Fibroblast of lung (primary cell): ENCODE measurements around the gene SMC6. TPM values are rescaled to one million over a fixed set of nuclear protein-coding genes. Genes with fewer than 3 reads are reported as not detected.
A peak's percentile ranks its signal among the peaks of the same experiment; 100 is the strongest.

Source experiments
- DNase-seq, 2 donors: peaks; one replicate each; pipeline versions ENCODE4 v3.0.0 to v3.0.0-alpha.2; 2010; ENCODE audit warnings: low read depth in 2 of 2
- H2AFZ ChIP-seq: 2 replicates; pipeline ENCODE4 v1.5.1; 2012; ENCODE audit warnings: low read length, control low read depth, inconsistent platforms
- H3K27ac ChIP-seq: 2 replicates; pipeline ENCODE4 v1.5.1; 2011; ENCODE audit warnings: low read length, control low read depth; ENCODE audit not compliant: insufficient read depth
- H3K27me3 ChIP-seq: 2 replicates; pipeline ENCODE4 v1.5.1; 2011; ENCODE audit warnings: mild to moderate bottlenecking, low read length; ENCODE audit not compliant: control insufficient read depth, insufficient read depth
- H3K36me3 ChIP-seq: 2 replicates; pipeline ENCODE4 v1.5.1; 2011; ENCODE audit warnings: low read length; ENCODE audit not compliant: control insufficient read depth, insufficient read depth
- H3K4me1 ChIP-seq: 2 replicates; pipeline ENCODE4 v1.5.1; 2011; ENCODE audit warnings: low read length; ENCODE audit not compliant: control insufficient read depth, insufficient read depth; ENCODE audit errors: extremely low read depth
- H3K4me2 ChIP-seq: 2 replicates; pipeline ENCODE4 v1.5.1; 2011; ENCODE audit warnings: low read length, control low read depth; ENCODE audit not compliant: insufficient read depth; ENCODE audit errors: extremely low read depth
- H3K4me3 ChIP-seq, 4 experiments: fragments of 200-600 bp in 1 of 4; sonication (generic) in 1 of 4; replicated peaks in 1 of 4; 2 replicates each; pipeline ENCODE4 v1.5.1; 2011 to 2016; ENCODE audit warnings: low read length in 4 of 4, low read depth in 3 of 4, mild to moderate bottlenecking in 3 of 4, control low read depth in 2 of 4, inconsistent platforms in 1 of 4, mixed read lengths in 1 of 4; ENCODE audit not compliant: insufficient read depth in 1 of 4; ENCODE audit errors: control extremely low read depth in 1 of 4
- H3K79me2 ChIP-seq: 2 replicates; pipeline ENCODE4 v1.5.1; 2012; ENCODE audit warnings: mild to moderate bottlenecking, low read length, inconsistent platforms; ENCODE audit not compliant: control insufficient read depth, insufficient read depth
- H3K9ac ChIP-seq: 2 replicates; pipeline ENCODE4 v1.5.1; 2011; ENCODE audit warnings: mild to moderate bottlenecking, low read length, control low read depth; ENCODE audit not compliant: insufficient read depth
- H3K9me3 ChIP-seq: 2 replicates; pipeline ENCODE4 v1.5.1; 2012; ENCODE audit warnings: low read depth, low read length; ENCODE audit not compliant: control insufficient read depth, insufficient read depth
- H4K20me1 ChIP-seq: 2 replicates; pipeline ENCODE4 v1.5.1; 2011; ENCODE audit warnings: low read length; ENCODE audit not compliant: control insufficient read depth, insufficient read depth; ENCODE audit errors: extremely low read depth
- EZH2 ChIP-seq: IDR thresholded peaks from 2 replicates; pipeline ENCODE4 v1.5.1; 2012; ENCODE audit warnings: low read length, control low read depth, mild to moderate bottlenecking; ENCODE audit errors: missing control alignments
- polyA plus RNA-seq, 2 donors: library from polyadenylated mRNA; depleted of rRNA in 1 of 2; stranded (reverse) in 1 of 2; unstranded in 1 of 2; fragments of >200 nt; gene quantifications; 2 replicates each; pipeline ENCODE4 v1.2.1, GENCODE V29; 2011 to 2012; ENCODE audit warnings: missing spikeins in 1 of 2
- total RNA-seq: library from RNA; depleted of rRNA; stranded (reverse); fragments of >200 nt; gene quantifications from 2 replicates; pipeline ENCODE4 v1.2.1, GENCODE V29; 2014
- TF ChIP-seq, protein P1 (sequence below), 2 donors: IDR thresholded peaks in 1 of 2; conservative IDR thresholded peaks in 1 of 2; 1 replicate in 1 of 2; 2 replicates in 1 of 2; pipeline ENCODE4 v1.5.1; 2011 to 2012; ENCODE audit warnings: low read length in 2 of 2, control low read depth in 1 of 2, inconsistent platforms in 1 of 2, low read depth in 1 of 2, mild to moderate bottlenecking in 1 of 2

Gene SMC6
- total and polyA plus RNA-seq, 2 donors (not counting 1 experiment from before 2014, with no cell fraction given) = 17.9 to 22.8 TPM

DNA sequence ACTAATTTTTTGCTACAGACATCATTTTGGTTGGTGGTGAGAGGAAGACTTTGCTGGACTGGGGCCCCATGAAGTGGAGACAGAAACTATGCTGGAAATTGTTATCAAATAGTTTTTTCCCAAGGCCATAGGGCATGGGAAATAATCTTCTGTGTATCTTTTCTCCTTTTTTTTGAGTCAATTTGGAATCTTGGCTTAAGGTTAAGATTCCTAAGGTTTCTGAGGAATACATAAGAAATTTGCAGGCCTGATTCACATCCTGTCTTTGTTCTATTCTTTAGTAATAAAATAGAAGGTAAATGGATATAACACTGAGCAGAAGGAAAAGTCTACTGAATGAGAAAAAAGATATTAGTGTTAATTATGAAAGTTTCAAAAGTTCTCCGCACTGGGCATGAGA is 16.6 kb downstream of the SMC6 start:
- Histone ChIP-seq H3K4me1 (no peaks in the 10 kb centered on the region), H3K27ac (no peak overlapping the region), H3K4me3 (no peak overlapping the region), H3K27me3 (no peaks in the 10 kb centered on the region), H3K79me2 (no peaks in the 10 kb centered on the region), H2AFZ (no peak overlapping the region), H3K9ac (no peak overlapping the region), H4K20me1 (no peaks in the 10 kb centered on the region), H3K36me3 (peaks cover 2% of the 10 kb centered on the region), H3K9me3 (no peaks in the 10 kb centered on the region), H3K4me2 (no peak overlapping the region)
- TF ChIP-seq, protein P1, sequence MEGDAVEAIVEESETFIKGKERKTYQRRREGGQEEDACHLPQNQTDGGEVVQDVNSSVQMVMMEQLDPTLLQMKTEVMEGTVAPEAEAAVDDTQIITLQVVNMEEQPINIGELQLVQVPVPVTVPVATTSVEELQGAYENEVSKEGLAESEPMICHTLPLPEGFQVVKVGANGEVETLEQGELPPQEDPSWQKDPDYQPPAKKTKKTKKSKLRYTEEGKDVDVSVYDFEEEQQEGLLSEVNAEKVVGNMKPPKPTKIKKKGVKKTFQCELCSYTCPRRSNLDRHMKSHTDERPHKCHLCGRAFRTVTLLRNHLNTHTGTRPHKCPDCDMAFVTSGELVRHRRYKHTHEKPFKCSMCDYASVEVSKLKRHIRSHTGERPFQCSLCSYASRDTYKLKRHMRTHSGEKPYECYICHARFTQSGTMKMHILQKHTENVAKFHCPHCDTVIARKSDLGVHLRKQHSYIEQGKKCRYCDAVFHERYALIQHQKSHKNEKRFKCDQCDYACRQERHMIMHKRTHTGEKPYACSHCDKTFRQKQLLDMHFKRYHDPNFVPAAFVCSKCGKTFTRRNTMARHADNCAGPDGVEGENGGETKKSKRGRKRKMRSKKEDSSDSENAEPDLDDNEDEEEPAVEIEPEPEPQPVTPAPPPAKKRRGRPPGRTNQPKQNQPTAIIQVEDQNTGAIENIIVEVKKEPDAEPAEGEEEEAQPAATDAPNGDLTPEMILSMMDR (conservative IDR thresholded peaks at IDR 0.05 in 1 of 2, IDR thresholded peaks at IDR 0.05 in 1 of 2; ENCODE audit: low read depth in 1 of 2, low read length in 2 of 2) = no peak
- no peak for TF ChIP-seq EZH2
- peak in 1 of 2 donors; percentile 84 for DNase-seq

DNA sequence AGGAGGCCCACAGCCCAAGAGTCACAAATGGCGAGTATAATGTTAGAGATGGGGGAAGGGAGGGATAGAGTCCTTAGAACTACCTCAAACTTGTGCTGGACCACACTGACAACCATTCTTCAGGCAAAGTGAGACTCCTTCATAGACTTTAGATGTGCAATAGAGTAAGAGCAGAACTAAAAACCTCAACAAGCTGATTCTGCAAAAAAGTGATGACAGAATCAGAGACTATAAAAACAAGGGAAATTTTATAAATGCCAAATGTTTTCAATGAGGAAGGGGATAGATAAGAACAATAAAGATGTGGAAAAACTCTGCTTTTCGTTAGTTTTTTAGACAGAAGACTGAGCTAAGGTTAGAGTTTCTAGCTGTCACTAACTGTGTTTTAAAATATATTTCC is 17.7 kb downstream of the SMC6 start:
- Histone ChIP-seq H3K4me1 (no peaks in the 10 kb centered on the region), H3K27ac (no peak overlapping the region), H3K9me3 (no peaks in the 10 kb centered on the region), H3K4me2 (no peak overlapping the region), H3K4me3 (no peak overlapping the region), H3K36me3 (peaks cover 2% of the 10 kb centered on the region), H2AFZ (no peak overlapping the region), H3K79me2 (no peaks in the 10 kb centered on the region), H4K20me1 (no peaks in the 10 kb centered on the region), H3K27me3 (no peaks in the 10 kb centered on the region), H3K9ac (no peak overlapping the region)
- DNase-seq = no peak
- no peak for TF ChIP-seq EZH2
- TF ChIP-seq, protein P1 (conservative IDR thresholded peaks at IDR 0.05 in 1 of 2, IDR thresholded peaks at IDR 0.05 in 1 of 2; ENCODE audit: low read depth in 1 of 2, low read length in 2 of 2) = no peak

DNA sequence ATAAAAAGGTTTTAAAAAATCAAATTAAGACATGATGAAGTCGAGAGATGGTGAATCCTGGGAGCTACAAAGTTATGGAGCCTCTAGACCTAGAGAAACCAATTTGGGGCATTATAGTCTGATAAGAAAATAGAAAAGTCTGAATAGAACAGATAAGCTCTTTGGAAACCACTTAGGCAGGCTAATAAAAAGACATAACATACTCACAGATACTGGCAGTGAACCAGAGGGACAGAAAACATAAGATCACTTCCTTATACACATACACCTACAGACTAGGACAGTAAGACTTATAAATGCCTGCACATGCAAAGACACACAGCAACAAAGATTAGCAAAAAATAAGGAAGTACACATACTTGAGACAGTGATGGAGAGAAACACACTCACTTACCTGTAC is 20.0 kb downstream of the SMC6 start:
- no peak overlapping the region for H3K4me3 ChIP-seq
- H3K79me2 ChIP-seq = no peaks in the 10 kb centered on the region
- H3K4me2 ChIP-seq = no peak overlapping the region
- H3K27ac ChIP-seq = no peak overlapping the region
- no peak overlapping the region for H2AFZ ChIP-seq
- no peaks in the 10 kb centered on the region for H3K9me3 ChIP-seq
- H4K20me1 ChIP-seq = no peaks in the 10 kb centered on the region
- H3K36me3 ChIP-seq = peaks cover 2% of the 10 kb centered on the region
- H3K4me1 ChIP-seq = no peaks in the 10 kb centered on the region
- no peak for DNase-seq
- TF ChIP-seq, protein P1 (conservative IDR thresholded peaks at IDR 0.05 in 1 of 2, IDR thresholded peaks at IDR 0.05 in 1 of 2; ENCODE audit: low read depth in 1 of 2, low read length in 2 of 2) = no peak
- no peak for TF ChIP-seq EZH2
- H3K9ac ChIP-seq = no peak overlapping the region
- H3K27me3 ChIP-seq = no peaks in the 10 kb centered on the region
